Measurements from ENCODE around the gene ZNF587.

Gene ZNF587

DNA sequence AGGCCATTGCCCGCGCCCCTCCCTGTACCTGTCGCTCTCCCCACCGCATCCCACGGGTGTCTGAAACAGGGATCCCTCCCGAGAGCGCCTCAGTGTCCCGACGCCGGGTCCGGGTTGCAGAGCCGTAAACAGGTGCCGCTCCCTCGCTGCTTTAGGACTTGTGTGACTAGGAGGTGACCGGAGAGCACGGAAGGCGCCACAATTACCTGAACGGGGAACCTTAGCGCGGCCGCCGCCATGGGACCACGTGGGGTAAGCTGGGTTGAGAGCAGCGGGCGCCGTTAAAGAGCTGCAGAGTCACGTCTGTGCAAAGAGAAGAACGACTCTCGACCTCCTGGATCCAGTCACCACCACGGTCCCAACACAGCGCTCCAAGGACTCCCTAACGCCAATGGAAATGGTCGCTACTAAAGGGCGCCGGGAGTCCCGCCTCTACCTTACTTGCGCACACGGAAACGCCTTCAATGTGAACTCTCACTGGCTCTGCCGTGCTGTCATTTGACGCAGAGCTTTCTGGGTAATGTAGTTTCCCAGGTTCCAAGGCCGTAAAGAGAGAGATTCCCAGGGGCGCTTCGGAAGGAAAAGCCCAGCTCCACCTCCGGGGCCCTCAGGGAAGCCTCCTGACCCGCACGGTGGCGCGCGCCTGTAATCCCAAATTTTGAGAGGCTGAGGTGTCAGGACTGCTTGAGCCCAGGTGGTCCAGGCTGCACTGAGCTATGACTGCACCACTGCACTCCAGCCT, 35.0 kb upstream of the ZNF587 start, which contains the start of gene ZNF552:
Gene ZNF552 (minus strand): TSS at position 409 of the 742 bp plus-strand sequence. CDS start 170 bp downstream, at position 239.
- TF ChIP-seq FOXM1 (IDR thresholded peaks at IDR 0.05; ENCODE audit: borderline replicate concordance, low read depth) = no peak
- peak; percentile 67 for TF ChIP-seq CREB1 (IDR thresholded peaks at IDR 0.05; ENCODE audit: low read depth)
- TF ChIP-seq, protein P1, sequence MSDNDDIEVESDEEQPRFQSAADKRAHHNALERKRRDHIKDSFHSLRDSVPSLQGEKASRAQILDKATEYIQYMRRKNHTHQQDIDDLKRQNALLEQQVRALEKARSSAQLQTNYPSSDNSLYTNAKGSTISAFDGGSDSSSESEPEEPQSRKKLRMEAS (IDR thresholded peaks at IDR 0.05) = 0 out of 2 replicates have a peak, but pooled peaks have one; percentile 68
- no peak for TF ChIP-seq EGR1 (IDR thresholded peaks at IDR 0.05)
- no peak for TF ChIP-seq RAD21 (IDR thresholded peaks at IDR 0.05; ENCODE audit: low read depth)
- TF ChIP-seq, protein P2, sequence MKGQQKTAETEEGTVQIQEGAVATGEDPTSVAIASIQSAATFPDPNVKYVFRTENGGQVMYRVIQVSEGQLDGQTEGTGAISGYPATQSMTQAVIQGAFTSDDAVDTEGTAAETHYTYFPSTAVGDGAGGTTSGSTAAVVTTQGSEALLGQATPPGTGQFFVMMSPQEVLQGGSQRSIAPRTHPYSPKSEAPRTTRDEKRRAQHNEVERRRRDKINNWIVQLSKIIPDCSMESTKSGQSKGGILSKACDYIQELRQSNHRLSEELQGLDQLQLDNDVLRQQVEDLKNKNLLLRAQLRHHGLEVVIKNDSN (IDR thresholded peaks at IDR 0.05) = peak; percentile 20; the same call in 1 of the 2 replicates
- TF ChIP-seq YY1 (IDR thresholded peaks at IDR 0.05; ENCODE audit: low read depth) = peak; percentile 50; the same call in 1 of the 2 replicates
- TF ChIP-seq TEAD4 (IDR thresholded peaks at IDR 0.05) = no peak
- TF ChIP-seq, protein P3, sequence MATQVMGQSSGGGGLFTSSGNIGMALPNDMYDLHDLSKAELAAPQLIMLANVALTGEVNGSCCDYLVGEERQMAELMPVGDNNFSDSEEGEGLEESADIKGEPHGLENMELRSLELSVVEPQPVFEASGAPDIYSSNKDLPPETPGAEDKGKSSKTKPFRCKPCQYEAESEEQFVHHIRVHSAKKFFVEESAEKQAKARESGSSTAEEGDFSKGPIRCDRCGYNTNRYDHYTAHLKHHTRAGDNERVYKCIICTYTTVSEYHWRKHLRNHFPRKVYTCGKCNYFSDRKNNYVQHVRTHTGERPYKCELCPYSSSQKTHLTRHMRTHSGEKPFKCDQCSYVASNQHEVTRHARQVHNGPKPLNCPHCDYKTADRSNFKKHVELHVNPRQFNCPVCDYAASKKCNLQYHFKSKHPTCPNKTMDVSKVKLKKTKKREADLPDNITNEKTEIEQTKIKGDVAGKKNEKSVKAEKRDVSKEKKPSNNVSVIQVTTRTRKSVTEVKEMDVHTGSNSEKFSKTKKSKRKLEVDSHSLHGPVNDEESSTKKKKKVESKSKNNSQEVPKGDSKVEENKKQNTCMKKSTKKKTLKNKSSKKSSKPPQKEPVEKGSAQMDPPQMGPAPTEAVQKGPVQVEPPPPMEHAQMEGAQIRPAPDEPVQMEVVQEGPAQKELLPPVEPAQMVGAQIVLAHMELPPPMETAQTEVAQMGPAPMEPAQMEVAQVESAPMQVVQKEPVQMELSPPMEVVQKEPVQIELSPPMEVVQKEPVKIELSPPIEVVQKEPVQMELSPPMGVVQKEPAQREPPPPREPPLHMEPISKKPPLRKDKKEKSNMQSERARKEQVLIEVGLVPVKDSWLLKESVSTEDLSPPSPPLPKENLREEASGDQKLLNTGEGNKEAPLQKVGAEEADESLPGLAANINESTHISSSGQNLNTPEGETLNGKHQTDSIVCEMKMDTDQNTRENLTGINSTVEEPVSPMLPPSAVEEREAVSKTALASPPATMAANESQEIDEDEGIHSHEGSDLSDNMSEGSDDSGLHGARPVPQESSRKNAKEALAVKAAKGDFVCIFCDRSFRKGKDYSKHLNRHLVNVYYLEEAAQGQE (IDR thresholded peaks at IDR 0.05; ENCODE audit: low read depth) = no peak
- TF ChIP-seq ZBTB7A (IDR thresholded peaks at IDR 0.05; ENCODE audit: low read depth) = no peak
- no peak for TF ChIP-seq NFIC (IDR thresholded peaks at IDR 0.05)
- peak; percentile 69 for TF ChIP-seq TAF1 (IDR thresholded peaks at IDR 0.05; ENCODE audit: low read depth)
- no peak for TF ChIP-seq CEBPB (IDR thresholded peaks at IDR 0.05)
- TF ChIP-seq TCF12 (IDR thresholded peaks at IDR 0.05; ENCODE audit: low read depth) = no peak
- no peak for TF ChIP-seq EP300 (IDR thresholded peaks at IDR 0.05; ENCODE audit: borderline replicate concordance)

DNA sequence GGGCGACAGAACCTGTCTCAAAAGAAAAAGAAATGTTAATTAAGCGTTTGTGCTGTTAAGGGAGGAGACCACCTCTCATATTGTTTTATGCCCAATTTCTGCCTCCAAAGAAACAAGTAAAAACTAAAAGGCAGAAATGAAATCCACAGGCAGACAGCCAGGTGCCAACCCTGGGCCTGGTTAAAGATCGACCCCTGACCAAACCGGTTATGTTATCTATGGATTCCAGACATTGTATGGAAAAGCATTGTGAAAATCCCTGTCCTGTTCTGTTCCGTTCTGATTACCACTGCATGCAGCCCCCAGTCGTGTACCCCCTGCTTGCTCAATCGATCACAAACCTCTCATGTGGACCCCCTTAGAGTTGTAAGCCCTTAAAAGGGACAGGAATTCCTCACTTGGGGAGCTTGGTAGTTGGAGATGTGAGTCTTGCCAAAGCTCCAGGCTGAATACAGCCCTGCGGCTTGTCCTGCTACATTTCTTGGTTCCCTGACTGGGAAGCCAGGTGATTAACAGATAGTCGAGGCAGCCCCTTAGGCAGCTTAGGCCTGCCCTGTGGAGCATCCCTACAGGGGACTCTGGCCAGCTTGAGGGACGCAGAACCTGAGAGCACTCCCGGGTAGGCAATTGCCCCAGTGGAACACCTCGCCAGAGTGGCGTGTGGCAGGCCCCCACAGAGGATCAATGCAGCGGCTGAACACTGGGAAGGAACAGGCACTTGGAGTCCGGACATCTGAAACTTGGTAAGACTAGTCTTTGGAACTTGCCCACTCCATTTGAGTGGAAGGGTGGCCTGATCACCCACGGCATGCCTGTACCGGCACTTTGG, 34.2 kb upstream of the ZNF587 start:
- no peak for TF ChIP-seq TEAD4 (IDR thresholded peaks at IDR 0.05)
- TF ChIP-seq CREB1 (IDR thresholded peaks at IDR 0.05; ENCODE audit: low read depth) = no peak
- no peak for TF ChIP-seq NFIC (IDR thresholded peaks at IDR 0.05)
- TF ChIP-seq RAD21 (IDR thresholded peaks at IDR 0.05; ENCODE audit: low read depth) = no peak
- no peak for TF ChIP-seq EP300 (IDR thresholded peaks at IDR 0.05; ENCODE audit: borderline replicate concordance)
- TF ChIP-seq TCF12 (IDR thresholded peaks at IDR 0.05; ENCODE audit: low read depth) = no peak
- no peak for TF ChIP-seq FOXM1 (IDR thresholded peaks at IDR 0.05; ENCODE audit: borderline replicate concordance, low read depth)
- TF ChIP-seq ZBTB7A (IDR thresholded peaks at IDR 0.05; ENCODE audit: low read depth) = no peak
- no peak for TF ChIP-seq EGR1 (IDR thresholded peaks at IDR 0.05)
- TF ChIP-seq, protein P3 (IDR thresholded peaks at IDR 0.05; ENCODE audit: low read depth) = no peak
- TF ChIP-seq, protein P2 (IDR thresholded peaks at IDR 0.05) = no peak
- no peak for TF ChIP-seq YY1 (IDR thresholded peaks at IDR 0.05; ENCODE audit: low read depth)
- no peak for TF ChIP-seq CEBPB (IDR thresholded peaks at IDR 0.05)
- TF ChIP-seq, protein P1 (IDR thresholded peaks at IDR 0.05) = no peak
- TF ChIP-seq TAF1 (IDR thresholded peaks at IDR 0.05; ENCODE audit: low read depth) = no peak

DNA sequence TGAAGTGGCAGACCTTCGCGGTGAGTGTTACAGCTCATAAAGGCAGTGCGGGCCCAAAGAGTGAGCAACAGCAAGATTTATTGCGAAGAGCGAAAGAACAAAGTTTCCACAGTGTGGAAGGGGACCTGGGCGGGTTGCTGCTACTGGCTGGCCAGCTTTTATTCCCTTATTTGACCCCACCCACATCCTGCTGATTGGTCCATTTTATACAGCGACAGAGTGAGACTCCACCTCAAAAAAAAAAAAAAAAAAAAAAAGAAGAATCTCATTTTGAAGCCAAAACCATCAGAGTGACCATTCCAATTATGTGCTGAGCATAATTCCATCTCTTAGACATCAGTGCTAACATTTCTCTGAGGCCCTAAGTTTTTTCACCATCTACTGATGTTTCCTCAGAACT, 33.0 kb upstream of the ZNF587 start:
- no peak for TF ChIP-seq YY1 (IDR thresholded peaks at IDR 0.05; ENCODE audit: low read depth)
- TF ChIP-seq, protein P1 (IDR thresholded peaks at IDR 0.05) = no peak
- no peak for TF ChIP-seq TEAD4 (IDR thresholded peaks at IDR 0.05)
- TF ChIP-seq CEBPB (IDR thresholded peaks at IDR 0.05) = no peak
- TF ChIP-seq EP300 (IDR thresholded peaks at IDR 0.05; ENCODE audit: borderline replicate concordance) = no peak
- TF ChIP-seq EGR1 (IDR thresholded peaks at IDR 0.05) = no peak
- TF ChIP-seq TCF12 (IDR thresholded peaks at IDR 0.05; ENCODE audit: low read depth) = no peak
- TF ChIP-seq, protein P3 (IDR thresholded peaks at IDR 0.05; ENCODE audit: low read depth) = no peak
- no peak for TF ChIP-seq FOXM1 (IDR thresholded peaks at IDR 0.05; ENCODE audit: borderline replicate concordance, low read depth)
- no peak for TF ChIP-seq NFIC (IDR thresholded peaks at IDR 0.05)
- no peak for TF ChIP-seq RAD21 (IDR thresholded peaks at IDR 0.05; ENCODE audit: low read depth)
